ENCODE measurements around the gene TUBB4B.

- TF ChIP-seq CTCF (IDR thresholded peaks at IDR 0.05), result no peak
- peak in 1 of 4 donors; percentile 26 for TF ChIP-seq POLR2A (IDR thresholded peaks at IDR 0.05)
Observed at GRCh38 chr9:137226338-137227053, 14.6 kb upstream of the TUBB4B start.
